ENCODE measurements around the gene TTLL7.
A peak's percentile ranks its signal among the peaks of the same experiment; 100 is the strongest.
"Not testable (repeated sequence)": the region's sequence is repeated elsewhere in the genome, so short reads cannot be mapped to it uniquely, and the experiment has no call there.

The TTLL7 gene

DNA sequence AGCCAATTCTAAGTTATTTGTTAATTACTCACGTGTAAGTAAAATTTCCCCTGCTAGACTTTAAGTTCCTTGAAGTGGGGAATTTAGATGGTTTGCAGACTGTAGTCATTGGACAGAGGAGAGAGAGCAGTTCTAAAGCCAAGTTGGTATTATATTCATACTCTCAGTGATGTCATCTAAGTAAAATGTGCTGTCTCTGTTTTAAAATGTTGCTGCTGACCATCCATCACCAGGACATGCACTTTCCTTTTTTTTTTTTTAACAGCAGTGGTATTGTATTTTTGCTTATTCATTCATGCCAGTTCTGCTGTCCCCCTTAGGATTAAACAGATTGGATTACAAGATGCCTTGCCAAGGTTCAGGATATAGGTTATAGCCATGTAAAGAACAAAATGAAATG is 2.3 kb downstream of the TTLL7 start:
- no peak for DNase-seq (ENCODE audit: low spot score)

- no peak for DNase-seq (ENCODE audit: low spot score)
Measured at GRCh38 chr1:83996191-83996590, 2.7 kb downstream of the TTLL7 start.

- DNase-seq (ENCODE audit: low spot score) = no peak
Measured at GRCh38 chr1:83995649-83996048, 3.3 kb downstream of the TTLL7 start.

DNA sequence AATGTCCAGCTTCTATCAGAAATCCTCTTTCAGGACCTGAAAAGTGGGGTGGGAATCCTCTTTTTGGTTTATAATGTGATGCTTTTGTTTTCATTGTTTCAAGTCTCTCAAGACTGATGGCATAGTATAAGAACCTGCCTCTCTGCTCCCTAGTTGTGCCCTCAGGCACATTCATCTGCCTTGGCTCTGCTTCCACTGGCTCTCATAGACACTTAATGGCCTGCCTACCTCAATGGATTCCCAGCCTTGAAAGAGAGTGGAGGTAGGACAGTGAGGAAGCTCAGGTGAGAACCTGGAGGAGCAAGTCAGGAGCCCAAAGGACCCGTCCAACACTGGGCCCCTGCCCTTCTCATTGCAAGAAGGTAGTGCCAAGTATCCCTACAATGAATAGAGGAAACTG is 4.8 kb downstream of the TTLL7 start:
- DNase-seq (ENCODE audit: low spot score) = no peak

DNA sequence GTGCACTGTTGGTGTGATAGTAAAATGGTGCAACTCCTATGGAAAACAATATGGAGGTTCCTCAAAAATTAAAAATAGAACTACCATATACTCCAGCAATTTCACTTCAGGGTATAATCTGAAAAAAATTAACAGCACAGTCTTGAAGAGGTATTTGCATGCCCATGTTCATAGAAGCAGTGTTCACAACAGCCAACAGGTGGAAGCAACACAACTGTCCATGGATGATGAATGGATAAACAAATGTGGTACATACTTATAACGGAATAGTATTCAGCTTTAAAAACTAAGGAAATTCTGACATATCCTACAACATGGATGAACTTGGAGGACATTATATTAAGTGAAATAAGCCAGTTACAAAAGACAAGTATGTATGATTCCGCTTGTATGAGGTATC is 8.2 kb downstream of the TTLL7 start:
- DNase-seq (ENCODE audit: low spot score) = no peak

DNA sequence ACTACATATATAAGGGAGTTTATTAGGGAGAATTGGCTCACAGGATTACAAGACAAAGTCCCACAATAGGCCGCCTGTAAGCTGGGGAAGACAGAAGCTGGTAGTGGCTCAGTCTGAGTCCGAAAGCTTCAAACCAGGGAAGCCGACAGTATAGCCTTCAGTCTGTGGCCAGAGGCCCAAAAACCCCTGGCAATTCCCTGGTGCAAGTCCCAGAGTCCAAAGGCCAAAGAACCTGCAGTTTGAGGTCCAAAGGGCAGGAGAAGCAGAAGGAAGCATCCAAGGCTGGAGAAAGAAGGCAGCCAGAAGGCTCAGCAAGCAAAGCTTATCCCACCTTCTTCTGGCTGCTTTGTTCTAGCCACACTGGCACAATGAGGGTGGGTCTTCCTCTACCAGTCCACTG is 13.9 kb downstream of the TTLL7 start:
- DNase-seq (ENCODE audit: low spot score) = no peak

GRCh38 chr1:83983918-83984317 is 15.0 kb downstream of the TTLL7 start:
- not testable (repeated sequence) for DNase-seq (ENCODE audit: low spot score)

GRCh38 chr1:83978056-83978455 is 20.9 kb downstream of the TTLL7 start:
- DNase-seq (ENCODE audit: low spot score) = no peak

GRCh38 chr1:83976920-83977319 is 22.0 kb downstream of the TTLL7 start:
- DNase-seq (ENCODE audit: low spot score) = no peak

GRCh38 chr1:83970802-83971201 is 28.1 kb downstream of the TTLL7 start:
- DNase-seq (ENCODE audit: low spot score) = no peak

- DNase-seq (ENCODE audit: low spot score) = no peak
Measured at GRCh38 chr1:83970114-83970513, 28.8 kb downstream of the TTLL7 start.

DNA sequence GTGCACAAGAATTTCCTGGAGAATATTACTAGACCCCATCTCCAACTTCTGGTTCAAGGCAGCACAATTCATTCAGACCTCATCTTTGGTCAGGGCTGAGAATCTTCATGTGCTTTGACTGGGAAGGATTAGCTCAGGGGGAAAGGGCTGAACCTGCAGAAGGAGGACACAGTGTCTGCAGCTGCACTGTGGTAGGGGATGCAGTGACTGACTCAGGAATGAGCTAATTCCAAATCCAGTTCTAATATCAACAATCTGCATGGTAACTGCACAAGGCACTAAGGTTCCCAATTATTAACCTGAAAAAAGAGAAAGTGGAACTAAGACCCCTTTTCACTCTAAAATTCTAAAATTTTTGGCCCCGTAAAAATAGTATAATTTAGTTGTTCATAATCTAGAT is 31.6 kb downstream of the TTLL7 start:
- no peak for DNase-seq (ENCODE audit: low spot score)

- no peak for DNase-seq (ENCODE audit: low spot score)
Measured at GRCh38 chr1:83964153-83964552, 34.8 kb downstream of the TTLL7 start.

GRCh38 chr1:83961571-83962295 is 37.2 kb downstream of the TTLL7 start:
- no peak for DNase-seq (ENCODE audit: low spot score)

- no peak for DNase-seq (ENCODE audit: low spot score)
Measured at GRCh38 chr1:83960669-83961277, 38.2 kb downstream of the TTLL7 start.

- no peak for DNase-seq (ENCODE audit: low spot score)
Measured at GRCh38 chr1:83959824-83960498, 39.0 kb downstream of the TTLL7 start.

GRCh38 chr1:83958704-83959103 is 40.2 kb downstream of the TTLL7 start:
- no peak for DNase-seq (ENCODE audit: low spot score)

- DNase-seq (ENCODE audit: low spot score) = peak; percentile 30
Measured at GRCh38 chr1:83954166-83954823, 44.6 kb downstream of the TTLL7 start.

DNA sequence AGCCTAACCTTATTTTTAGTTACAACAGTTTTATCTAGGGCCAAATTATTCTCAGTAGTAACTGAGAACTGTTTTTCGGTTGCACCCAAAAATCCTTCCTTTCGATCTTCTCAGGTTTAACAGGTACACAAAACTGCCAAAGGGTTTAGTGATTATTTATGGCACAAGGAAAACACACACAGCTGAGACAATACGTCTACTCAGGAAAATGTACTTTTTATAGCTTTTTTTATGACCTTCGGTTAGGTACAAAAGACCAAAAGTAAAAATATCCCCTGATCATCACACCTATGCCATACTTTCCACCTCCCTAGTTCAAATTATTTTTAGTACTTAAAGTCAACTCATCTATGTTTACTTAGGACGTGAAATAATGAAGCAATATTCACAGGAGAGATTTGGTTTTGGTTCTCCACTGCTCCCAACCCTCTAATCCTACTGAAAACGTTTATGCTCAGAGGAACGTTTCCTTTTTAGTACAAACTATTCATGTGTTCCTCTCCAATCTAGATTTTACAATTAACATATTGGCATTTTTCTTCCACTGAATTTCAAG is 48.7 kb downstream of the TTLL7 start:
- no peak for DNase-seq (ENCODE audit: low spot score)

DNA sequence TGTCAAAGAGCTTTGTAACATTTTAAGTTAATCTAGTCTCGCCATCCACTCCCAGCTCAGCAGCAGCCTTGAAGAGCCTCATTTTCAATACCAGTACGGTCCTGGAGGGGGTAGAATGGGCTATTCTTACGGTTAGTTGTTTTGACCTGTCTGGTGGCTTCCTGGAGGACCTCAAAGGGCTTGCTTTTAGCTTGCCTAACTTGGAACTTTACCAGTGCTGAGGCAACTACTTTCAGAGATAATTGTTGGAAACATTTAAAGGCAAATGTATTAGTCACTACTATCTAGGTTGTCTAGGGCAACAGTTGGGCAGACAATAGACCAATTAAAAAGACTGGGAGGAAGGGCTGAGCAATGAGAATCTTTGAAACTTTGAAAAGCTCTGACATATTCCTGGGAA is 56.0 kb downstream of the TTLL7 start:
- no peak for DNase-seq (ENCODE audit: low spot score)

GRCh38 chr1:83934550-83934949 is 64.4 kb downstream of the TTLL7 start:
- no peak for DNase-seq (ENCODE audit: low spot score)

DNA sequence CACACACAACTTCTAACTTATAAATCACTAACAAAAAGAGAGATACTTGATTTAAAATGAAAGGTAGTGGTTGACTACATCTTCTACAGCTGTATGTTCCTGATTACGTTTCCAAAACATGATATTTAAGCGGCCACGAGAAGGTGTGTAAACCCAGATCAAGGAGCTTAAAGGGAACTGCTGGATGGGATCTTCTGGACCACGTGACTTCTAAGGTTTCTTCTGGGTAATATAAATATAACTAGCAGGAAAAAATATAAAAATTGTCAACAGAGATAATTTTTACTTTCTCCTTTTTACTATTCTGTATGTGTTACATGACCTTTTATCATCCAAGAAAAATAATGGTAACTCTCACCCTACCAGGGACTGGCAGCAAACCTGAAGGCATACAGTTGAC is 66.2 kb downstream of the TTLL7 start:
- no peak for DNase-seq (ENCODE audit: low spot score)

- DNase-seq (ENCODE audit: low spot score) = no peak
Measured at GRCh38 chr1:83932281-83932680, 66.7 kb downstream of the TTLL7 start.
